22Rv1 (cell line): Measurements from ENCODE around the gene AFAP1L2.

Experiments used
- H3K27ac ChIP-seq: fragments of 450-650 bp; 2 replicates; pipeline ENCODE4 v1.5.1; 2017
- ZFX ChIP-seq: fragments of 450-650 bp; IDR thresholded peaks from 2 replicates; pipeline ENCODE4 v1.6.1; 2017; ENCODE audit warnings: antibody characterized with exemption, borderline replicate concordance
- TF ChIP-seq, protein P1 (sequence below): fragments of 450-650 bp; IDR thresholded peaks from 2 replicates; pipeline ENCODE4 v1.5.1; 2017; ENCODE audit warnings: mild to moderate bottlenecking

AFAP1L2 gene

DNA sequence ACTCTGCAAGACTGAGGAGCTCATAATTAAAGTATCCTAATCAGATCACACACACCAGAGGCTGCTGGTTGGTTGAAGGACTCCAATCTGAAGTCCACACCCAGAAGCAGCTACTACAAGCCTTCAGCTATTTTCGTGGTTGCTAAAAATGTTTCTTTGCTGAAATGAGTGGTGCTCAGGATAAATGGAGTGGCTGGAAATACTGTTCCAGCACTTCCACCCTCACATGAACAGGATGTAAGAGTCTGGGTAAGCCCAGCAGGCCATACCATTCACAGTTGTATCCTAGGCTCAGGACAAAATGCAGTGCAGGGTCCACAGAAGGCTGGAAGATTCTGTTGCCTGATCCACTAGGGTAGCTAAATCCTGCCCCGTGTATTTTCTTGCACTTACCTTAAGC, 34.1 kb downstream of the AFAP1L2 start:
- TF ChIP-seq, protein P1, sequence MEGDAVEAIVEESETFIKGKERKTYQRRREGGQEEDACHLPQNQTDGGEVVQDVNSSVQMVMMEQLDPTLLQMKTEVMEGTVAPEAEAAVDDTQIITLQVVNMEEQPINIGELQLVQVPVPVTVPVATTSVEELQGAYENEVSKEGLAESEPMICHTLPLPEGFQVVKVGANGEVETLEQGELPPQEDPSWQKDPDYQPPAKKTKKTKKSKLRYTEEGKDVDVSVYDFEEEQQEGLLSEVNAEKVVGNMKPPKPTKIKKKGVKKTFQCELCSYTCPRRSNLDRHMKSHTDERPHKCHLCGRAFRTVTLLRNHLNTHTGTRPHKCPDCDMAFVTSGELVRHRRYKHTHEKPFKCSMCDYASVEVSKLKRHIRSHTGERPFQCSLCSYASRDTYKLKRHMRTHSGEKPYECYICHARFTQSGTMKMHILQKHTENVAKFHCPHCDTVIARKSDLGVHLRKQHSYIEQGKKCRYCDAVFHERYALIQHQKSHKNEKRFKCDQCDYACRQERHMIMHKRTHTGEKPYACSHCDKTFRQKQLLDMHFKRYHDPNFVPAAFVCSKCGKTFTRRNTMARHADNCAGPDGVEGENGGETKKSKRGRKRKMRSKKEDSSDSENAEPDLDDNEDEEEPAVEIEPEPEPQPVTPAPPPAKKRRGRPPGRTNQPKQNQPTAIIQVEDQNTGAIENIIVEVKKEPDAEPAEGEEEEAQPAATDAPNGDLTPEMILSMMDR, result no peak
- TF ChIP-seq ZFX, result no peak
- H3K27ac ChIP-seq, result no peak overlapping the region

DNA sequence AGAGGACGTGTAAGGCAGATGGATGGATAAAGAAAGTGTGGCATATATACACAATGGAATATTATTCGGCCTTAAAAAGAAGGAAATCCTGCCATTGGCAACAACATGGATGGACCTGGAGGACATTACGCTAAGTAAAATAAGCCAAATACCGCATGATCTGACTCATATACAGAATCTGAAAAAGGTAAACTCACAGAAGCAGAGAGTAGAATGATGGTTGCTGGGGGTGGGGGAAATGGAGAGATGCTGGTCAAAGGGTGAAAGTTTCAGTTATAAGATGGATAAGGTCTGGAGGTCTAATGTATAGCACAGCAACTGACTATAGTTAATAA, 36.3 kb downstream of the AFAP1L2 start:
- TF ChIP-seq ZFX, result no peak
- TF ChIP-seq, protein P1, result no peak
- H3K27ac ChIP-seq, result no peak overlapping the region

DNA sequence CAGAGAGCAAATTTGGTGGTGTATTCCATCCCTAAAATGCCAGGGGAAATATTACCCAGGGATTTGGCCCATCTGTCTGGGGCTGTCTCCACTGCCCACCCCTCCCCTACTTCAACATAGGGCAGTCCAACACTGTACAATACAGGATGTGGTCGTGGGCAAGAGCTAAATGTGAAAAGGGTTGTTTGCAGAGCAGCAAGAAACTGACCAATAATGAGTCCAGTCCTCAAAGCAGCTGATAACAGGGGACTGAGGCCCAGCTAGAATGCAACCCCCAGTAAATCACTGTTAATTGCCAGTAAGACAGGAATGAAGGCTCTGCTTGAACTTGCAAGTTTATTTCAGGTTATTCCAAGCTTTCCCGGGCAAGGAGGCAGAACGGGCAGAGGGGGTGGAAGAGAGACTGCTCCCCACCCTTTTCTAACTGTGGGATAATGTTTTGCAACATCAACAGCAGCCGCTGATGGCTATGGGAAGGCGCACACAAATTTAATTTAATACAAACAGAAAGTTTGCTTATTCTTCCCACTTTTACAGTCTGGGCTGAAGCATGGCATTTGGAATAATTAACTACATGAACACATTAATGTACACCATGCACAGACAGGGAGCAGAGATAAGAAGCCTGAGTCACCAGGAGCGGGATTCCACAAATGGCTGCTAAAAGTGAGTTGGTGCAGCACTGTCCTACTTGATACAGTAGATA, 36.8 kb downstream of the AFAP1L2 start:
- no peak overlapping the region for H3K27ac ChIP-seq
- no peak for TF ChIP-seq ZFX
- TF ChIP-seq, protein P1, result no peak

DNA sequence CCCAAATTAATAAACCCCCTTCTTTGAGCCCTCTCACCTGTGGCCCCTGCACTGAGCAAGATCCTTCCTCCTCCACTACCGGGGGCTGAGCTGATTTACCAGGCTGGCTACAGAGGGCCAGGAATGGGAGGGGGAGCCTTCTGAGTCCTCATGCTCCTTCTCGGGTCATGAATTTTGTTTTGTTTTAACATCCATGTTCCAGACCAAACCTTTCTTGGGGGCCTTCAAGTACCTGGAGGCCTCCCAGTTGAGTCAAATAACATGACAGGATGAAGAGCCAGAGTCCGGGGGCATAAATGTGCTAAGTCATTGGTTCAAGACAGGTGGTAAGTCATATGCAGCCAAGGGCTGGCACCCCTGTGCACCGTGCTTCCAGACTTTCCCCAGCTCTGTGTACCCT, 39.6 kb downstream of the AFAP1L2 start:
- TF ChIP-seq ZFX, result no peak
- TF ChIP-seq, protein P1, result no peak
- H3K27ac ChIP-seq, result no peak overlapping the region

DNA sequence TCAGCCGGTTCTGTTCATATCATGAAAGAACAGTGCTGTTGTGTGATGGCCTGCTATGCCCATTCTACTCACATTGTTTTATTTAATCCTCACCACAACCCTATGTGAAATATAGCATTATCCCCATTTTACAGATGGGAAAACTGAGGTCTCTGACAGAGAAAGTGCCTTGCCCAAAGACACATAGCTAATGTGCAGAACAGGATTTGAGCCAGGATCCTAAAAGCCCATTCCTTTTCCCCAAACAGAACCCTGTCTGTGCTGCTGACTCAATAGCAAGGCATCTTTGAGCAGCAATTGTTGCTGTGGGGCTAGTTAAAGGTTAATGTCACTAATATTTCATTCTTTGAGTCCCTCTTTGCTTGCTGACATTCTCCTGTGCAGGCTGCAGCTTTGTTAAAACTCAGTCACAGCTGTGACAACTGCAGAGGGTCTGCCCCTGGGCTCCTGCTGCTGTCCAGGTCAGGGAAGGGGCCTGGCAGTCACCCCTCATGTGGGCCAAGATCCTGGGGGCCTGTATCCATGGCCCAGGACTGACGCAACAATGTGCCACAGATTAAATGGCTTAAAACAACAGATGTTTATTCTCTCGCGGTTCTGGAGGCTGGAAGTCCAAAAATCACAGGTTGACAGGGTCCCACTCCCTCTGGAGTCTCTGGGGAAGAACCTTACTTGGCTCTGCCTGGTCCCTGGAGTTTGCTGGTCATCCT, 40.4 kb downstream of the AFAP1L2 start:
- no peak overlapping the region for H3K27ac ChIP-seq
- no peak for TF ChIP-seq ZFX
- TF ChIP-seq, protein P1, result no peak

DNA sequence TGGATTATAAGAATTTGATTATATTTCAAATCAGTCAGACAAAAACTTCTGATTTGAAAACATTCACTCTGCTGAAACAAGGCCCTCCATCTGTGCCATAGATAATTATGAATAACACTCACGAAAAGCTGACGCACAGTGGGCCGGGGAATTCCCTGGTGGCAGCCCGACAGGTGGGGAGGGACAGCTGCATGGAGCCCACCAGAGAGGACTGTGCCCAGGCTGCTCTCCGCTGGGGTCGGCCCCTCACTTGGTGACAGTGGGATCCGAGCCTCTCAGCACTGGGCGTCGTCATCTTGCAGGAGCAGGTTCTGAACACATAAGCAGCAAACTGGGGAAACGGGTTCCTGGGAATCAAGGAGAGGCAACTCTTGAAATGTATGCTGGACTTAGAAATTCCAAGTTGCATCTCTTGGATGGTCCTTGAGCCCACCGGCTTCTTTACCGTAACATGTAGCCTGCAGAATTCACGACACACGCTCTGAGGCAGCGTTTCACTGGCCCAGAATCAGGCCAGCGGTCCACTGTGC, 41.4 kb downstream of the AFAP1L2 start:
- no peak for TF ChIP-seq ZFX
- TF ChIP-seq, protein P1, result no peak
- H3K27ac ChIP-seq, result no peak overlapping the region

DNA sequence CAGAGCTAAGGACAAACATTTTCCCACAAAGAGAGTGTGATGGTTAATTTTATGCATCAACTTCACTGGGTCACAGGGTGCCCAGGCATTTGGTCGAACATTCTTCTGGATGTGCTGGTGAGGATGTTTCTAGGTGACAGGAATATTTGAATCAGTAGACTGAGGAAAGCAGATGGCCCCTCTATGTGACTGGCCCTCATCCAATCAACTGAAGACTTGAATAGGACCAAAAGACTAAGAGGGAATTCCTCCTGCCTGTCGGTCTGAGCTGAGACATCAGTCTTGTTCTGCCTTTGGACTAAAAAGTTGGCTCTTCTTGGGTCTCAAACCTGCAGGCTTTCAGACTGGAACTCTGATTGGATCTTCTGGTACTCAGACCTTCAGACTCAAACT, 44.4 kb downstream of the AFAP1L2 start:
- TF ChIP-seq ZFX, result no peak
- TF ChIP-seq, protein P1, result no peak
- H3K27ac ChIP-seq, result no peak overlapping the region
